Activated CD8-positive, alpha-beta memory T cell treated with anti-CD3 and anti-CD28 coated beads, Interleukin-2, amount 50 U/mL, for 48 hours (primary cell): ENCODE results near the gene PDE6A.
"Not testable (repeated sequence)": the region's sequence is repeated elsewhere in the genome, so short reads cannot be mapped to it uniquely, and the experiment has no call there.

Experiments used
- DNase-seq: peaks from one replicate; pipeline ENCODE4 v3.0.0-alpha.2; 2020

PDE6A gene

GRCh38 chr5:149892594-149892993 is 52.0 kb downstream of the PDE6A start:
- no peak for DNase-seq

DNA sequence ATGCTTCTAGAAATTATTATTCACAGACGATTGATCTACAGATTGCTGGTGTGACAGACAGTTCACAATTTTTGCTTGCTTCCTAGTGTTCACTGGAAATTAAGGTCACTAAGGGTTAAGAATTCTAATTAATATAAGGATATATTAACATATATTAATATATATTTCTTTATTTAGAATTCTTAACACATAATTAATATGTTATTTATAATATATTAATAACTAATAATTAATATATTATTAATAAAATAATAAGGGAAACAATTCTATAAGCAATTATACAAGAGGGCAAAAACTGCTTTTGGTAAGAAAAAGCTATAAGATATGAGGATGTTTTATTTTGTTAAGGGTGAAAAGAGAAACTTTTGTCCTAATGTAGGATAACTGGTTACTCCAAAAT is 56.3 kb downstream of the PDE6A start:
- no peak for DNase-seq

- DNase-seq, result no peak
Observed at GRCh38 chr5:149887622-149888183, 56.9 kb downstream of the PDE6A start.

- DNase-seq, result no peak
Observed at GRCh38 chr5:149886692-149887470, 57.7 kb downstream of the PDE6A start.

DNA sequence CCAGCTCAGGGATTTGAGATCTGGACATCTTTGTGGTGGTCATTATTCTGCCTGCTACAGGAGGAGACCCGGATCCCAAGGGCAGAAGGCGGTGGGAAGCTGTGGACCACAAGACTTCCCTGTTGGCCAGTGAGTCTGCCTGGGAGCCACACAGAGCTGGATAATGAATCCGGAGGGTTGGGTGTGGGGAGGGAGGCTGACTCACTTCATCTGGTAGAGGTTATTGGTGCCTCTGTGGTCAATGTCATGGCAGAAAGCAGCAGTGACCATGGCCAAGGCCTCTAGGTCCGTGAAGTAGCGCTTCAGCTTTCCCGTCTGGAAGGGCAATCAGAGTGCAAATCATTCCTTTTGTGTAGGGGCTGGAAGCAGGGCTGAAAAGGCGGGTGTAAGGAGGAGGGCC is 58.5 kb downstream of the PDE6A start:
- DNase-seq, result no peak

DNA sequence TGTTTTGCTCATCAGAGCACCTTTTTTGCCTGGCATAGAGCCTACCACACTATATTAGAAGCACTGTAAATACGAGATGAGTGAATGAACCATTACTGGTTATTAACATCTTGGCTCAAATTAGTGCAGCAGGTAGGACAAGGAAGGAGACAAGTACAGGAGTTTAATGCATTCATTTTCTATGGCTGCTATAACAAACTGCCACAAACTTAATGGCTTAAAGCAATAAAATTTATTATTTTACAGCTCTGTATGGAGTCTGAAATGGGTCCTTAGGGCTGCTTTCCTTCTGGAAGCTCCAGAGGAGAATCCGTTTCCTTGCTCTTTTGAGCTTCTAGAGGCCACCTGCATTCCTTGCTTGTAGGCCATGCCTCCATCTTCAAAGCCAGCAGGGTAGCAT is 59.1 kb downstream of the PDE6A start:
- no peak for DNase-seq

GRCh38 chr5:149883550-149883949 is 61.0 kb downstream of the PDE6A start:
- no peak for DNase-seq

DNA sequence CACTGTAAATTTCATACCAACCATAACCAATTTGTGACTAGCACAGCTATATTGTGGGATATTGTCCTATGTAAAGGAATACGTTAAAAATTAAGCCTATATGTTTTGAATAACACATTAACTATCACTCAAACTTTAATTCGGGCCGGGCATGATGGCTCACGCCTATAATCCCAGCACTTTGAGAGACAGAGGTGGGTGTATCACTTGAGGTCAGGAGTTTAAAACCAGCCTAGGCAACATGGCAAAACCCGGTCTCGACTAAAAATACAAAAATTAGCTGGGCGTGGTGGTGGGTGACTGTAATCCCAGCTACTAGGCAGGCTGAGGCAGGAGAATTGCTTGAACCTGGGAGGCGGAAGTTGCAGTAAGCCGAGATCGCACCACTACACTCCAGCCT is 62.0 kb downstream of the PDE6A start:
- DNase-seq, result not testable (repeated sequence)

GRCh38 chr5:149881874-149882273 is 62.7 kb downstream of the PDE6A start:
- no peak for DNase-seq

- no peak for DNase-seq
Observed at GRCh38 chr5:149881069-149881622, 63.4 kb downstream of the PDE6A start.

GRCh38 chr5:149879593-149879992 is 65.0 kb downstream of the PDE6A start:
- DNase-seq, result not testable (repeated sequence)

GRCh38 chr5:149878371-149878770 is 66.2 kb downstream of the PDE6A start:
- no peak for DNase-seq

DNA sequence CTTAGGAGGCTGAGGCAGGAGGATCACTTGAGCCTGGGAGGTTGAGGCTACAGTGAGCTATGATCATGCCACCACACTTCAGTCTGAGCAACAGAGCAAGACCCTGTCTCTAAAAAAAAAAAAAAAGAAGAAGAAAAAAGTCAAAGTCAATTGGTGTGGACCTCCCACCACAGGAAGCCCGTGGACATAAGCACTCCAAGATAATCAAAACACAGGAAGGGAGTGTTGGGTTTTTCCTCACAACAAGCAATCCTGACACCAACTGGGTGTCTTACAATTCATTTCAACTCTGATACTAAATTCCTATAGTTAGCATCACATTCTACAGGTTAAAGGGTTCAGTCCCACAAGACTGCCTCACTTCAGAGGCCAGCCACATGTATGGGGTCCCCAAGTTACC is 70.7 kb downstream of the PDE6A start:
- no peak for DNase-seq

DNA sequence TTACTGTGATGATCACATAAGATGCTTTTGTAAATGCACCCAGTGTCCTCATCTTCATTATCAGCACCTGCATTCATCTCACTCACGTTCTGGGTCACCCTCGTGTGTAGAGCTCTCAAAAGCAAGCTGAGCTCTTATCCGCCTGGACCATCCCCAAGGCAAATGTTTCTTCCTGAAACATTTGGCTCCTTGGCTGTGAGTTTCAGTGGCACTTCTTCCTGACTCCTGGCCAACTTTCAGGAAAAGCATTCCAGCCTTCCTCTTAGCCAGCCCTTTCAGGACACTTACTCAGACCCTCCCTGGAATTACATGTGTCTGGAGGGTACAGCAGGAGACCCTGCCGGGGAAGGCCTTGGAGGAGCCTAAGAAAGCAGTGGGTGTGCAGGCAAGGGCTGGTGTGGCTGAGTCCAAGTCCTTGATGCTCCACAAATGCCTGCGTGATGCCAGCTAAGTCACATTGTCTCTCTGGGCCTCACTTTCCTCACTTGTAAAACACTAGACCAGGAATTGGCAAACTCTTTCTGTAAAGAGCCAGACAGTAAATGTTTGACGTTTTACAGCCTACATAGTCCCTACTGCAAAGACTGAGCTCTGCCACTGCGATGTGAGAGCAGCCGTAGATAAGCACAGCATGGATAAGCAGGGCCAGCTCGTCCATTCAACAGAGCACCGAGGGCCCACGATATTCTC is 72.1 kb downstream of the PDE6A start:
- DNase-seq, result no peak

DNA sequence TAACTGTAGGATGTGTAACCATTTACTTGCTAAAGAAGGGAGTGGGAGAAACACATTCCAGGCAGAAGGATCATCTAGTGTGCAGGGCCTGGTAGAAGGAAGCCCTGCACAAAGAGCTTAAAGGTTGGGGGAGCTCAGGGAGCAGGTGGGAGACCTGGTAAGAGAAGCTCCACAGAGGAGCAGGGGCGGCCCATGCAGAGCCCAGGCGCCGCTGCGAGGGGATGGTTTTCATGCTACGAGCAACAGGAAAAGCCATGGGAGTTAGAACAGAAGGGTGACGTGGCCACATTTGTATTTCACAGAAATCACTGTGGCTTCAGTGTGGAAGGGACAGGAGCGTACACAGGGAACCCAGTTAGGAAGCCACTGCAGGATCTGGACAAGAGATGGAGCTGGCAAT is 73.1 kb downstream of the PDE6A start:
- DNase-seq, result no peak

DNA sequence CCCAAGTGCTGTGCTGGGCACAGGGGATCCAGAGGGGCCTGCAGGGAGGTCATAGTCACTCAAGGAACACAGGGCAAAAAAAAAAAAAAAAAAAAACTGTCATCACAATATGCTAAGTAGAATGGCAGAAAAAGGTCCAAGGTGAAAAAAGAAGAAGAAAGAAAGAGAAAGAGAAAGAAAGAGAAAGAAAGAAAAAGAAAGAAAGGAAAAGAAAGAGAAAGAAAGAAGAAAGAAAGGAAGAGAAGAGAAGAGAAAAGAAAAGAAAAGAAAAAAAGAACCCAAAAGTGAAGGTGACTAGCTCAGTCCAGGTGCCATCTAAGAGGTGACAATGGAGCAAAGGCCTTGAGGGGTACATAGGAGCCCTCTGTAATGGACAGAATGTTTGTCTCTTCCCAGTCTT is 73.9 kb downstream of the PDE6A start:
- DNase-seq, result no peak

DNA sequence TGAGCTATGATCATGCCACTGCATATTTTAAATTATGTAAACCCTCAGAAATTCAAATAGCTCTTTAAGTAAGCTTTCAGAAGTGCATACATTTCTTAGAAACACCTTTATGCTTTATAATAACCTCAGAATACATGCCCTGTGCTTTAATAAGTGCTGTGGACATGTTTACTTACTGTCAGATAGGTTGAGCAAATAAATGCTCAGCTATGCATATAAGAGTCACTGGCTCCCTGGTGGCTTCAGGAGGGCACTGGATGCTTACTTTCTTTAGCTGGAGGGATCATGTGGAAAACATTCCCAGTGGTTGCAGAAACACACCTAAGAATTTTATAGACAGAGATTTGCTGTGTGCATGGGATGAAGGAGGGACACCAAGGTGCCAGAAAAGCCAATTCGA is 74.4 kb downstream of the PDE6A start:
- no peak for DNase-seq

DNA sequence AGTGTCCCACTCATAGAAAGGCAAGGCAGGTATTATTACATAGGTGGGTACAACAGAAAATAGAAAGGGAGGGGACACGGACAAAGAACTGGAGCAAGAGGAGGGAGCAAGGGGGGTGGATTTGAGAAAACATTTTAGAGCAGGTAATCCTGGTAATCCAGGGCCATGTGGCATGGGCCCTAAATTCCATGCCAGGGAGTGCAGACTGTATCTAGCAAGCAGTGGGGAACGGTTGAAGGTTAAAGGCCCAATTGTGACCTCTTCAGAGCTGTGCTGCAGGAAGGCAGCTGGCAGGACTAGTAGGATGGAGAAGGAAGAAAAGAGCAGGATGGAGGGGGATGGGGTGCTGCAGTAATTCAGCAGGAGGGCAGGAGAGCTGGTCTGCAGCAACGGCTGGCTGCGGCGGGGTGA is 75.2 kb downstream of the PDE6A start:
- no peak for DNase-seq

GRCh38 chr5:149865746-149866145 is 78.8 kb downstream of the PDE6A start:
- DNase-seq, result no peak

GRCh38 chr5:149863830-149864229 is 80.8 kb downstream of the PDE6A start:
- no peak for DNase-seq

DNA sequence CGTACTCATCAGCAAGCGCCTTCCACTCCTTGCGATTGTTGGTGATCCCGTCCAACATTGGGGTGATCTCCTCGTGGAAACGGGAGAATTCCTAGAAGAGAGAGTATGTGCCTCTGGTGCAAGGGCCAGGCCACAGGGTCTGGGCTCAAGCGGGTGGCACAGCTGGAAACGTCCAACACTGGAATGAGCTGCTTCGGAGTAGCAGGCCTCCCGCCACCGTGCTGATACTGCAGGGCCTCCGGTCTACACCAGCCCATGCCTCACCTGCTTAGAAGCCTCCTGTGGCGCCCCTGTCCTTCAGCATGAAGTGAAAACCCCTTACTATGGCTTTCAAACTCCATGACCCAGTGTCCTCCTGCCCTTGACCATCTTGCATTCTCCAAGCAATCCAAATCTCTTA is 81.4 kb downstream of the PDE6A start:
- no peak for DNase-seq

DNA sequence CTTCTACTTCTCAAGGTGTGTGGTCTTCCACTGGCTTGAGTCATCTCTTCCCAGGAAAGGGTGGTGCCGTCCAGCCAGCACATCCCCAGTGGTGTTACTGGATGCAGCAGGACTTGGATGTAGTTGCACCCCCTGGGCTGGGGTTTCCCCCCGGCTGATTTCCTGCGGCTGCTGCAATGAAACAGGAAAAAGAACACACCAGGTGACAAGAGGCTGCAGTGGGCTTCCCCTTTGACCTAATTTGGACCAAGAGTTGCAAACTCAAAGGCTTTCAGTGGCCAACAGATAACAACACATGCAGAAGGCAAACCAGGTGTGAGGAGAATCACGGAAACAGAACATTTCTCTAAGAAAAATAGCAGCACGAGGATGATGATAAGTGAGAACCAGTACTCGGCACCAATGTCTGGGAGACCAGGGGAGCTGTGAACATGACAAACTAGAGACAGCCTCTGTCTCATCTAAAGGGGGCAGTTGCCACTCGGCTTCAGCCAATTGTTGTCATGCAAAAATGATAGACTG is 83.7 kb downstream of the PDE6A start:
- DNase-seq, result no peak

- DNase-seq, result no peak
Observed at GRCh38 chr5:149859746-149860145, 84.8 kb downstream of the PDE6A start.

DNA sequence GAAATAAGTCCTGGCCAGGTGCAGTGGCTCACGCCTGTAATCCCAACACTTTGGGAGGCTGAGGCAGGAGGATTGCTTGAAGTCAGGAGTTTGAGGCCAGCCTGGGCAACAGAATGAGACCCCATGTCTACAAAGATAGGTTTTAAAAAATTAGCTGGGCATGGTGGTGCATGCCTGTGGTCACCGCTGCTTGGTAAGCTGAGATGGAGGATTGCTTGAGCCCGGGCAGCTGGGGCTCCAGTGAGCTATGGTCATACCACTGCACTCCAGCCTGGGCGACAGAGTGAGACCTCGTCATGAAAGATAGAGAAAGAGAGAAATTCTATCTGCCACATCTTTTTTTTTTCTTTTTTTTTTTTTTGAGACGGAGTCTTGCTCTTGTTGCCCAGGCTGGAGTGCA is 86.1 kb downstream of the PDE6A start:
- not testable (repeated sequence) for DNase-seq
